ENCODE data around the gene DMTF1.
A peak's percentile ranks its signal among the peaks of the same experiment; 100 is the strongest.

DMTF1 gene

GRCh38 chr7:87217983-87218653, 65.9 kb downstream of the DMTF1 start:
- Histone ChIP-seq H3K27me3 (ENCODE audit: control insufficient read depth in 5 of 5, insufficient read depth in 4 of 5, low read length in 5 of 5) (no peaks in the 10 kb centered on the region), H3K9ac (ENCODE audit: low read length in 5 of 5) (peak overlapping the region; percentile 32 to 87 (median 71)), H3K4me1 (ENCODE audit: control insufficient read depth in 5 of 5, insufficient read depth in 5 of 5, low read length in 5 of 5) (peaks cover 6 to 57% (median 36%) of the 10 kb centered on the region in 5 donors), H3K4me3 (ENCODE audit: low read depth in 1 of 5, low read length in 5 of 5) (peak overlapping the region; percentile 90 to 98 (median 96)), H3K27ac (ENCODE audit: low read depth, low read length) (peak overlapping the region; percentile 88), H3K9me3 (ENCODE audit: control insufficient read depth in 5 of 5, low read length in 5 of 5) (no peaks in the 10 kb centered on the region), H3K36me3 (ENCODE audit: control insufficient read depth in 5 of 5, insufficient read depth in 5 of 5, low read length in 5 of 5) (no peaks in the 10 kb centered on the region)

GRCh38 chr7:87218796-87219544, 66.7 kb downstream of the DMTF1 start:
- Histone ChIP-seq H3K27me3 (ENCODE audit: control insufficient read depth in 5 of 5, insufficient read depth in 4 of 5, low read length in 5 of 5) (peaks cover 0 to 3% (median 0%) of the 10 kb centered on the region in 5 donors), H3K27ac (ENCODE audit: low read depth, low read length) (peak overlapping the region; percentile 88), H3K4me1 (ENCODE audit: control insufficient read depth in 5 of 5, insufficient read depth in 5 of 5, low read length in 5 of 5) (peaks cover 6 to 55% (median 36%) of the 10 kb centered on the region in 5 donors), H3K4me3 (ENCODE audit: low read depth in 1 of 5, low read length in 5 of 5) (peak overlapping the region; percentile 90 to 98 (median 96)), H3K36me3 (ENCODE audit: control insufficient read depth in 5 of 5, insufficient read depth in 5 of 5, low read length in 5 of 5) (no peaks in the 10 kb centered on the region), H3K9ac (ENCODE audit: low read length in 5 of 5) (peak overlapping the region; percentile 32 to 87 (median 80)), H3K9me3 (ENCODE audit: control insufficient read depth in 5 of 5, low read length in 5 of 5) (no peaks in the 10 kb centered on the region)

- H3K27me3 ChIP-seq (ENCODE audit: control insufficient read depth in 5 of 5, insufficient read depth in 4 of 5, low read length in 5 of 5) = peaks cover 0 to 3% (median 0%) of the 10 kb centered on the region in 5 donors
- H3K9ac ChIP-seq (ENCODE audit: low read length in 5 of 5) = peak within 1 kb of the TSS; percentile 32 to 87 (median 80)
- H3K9me3 ChIP-seq (ENCODE audit: control insufficient read depth in 5 of 5, low read length in 5 of 5) = no peaks in the 10 kb centered on the region
- peaks cover 6 to 49% (median 34%) of the 10 kb centered on the region in 5 donors for H3K4me1 ChIP-seq (ENCODE audit: control insufficient read depth in 5 of 5, insufficient read depth in 5 of 5, low read length in 5 of 5)
- peak within 1 kb of the TSS; percentile 88 for H3K27ac ChIP-seq (ENCODE audit: low read depth, low read length)
- peak within 1 kb of the TSS; percentile 90 to 98 (median 96) for H3K4me3 ChIP-seq (ENCODE audit: low read depth in 1 of 5, low read length in 5 of 5)
- H3K36me3 ChIP-seq (ENCODE audit: control insufficient read depth in 5 of 5, insufficient read depth in 5 of 5, low read length in 5 of 5) = no peaks in the 10 kb centered on the region
These were observed 67.3 kb downstream of the DMTF1 start, which contains the start of gene TMEM243 for GRCh38 chr7:87219545-87220025. TMEM243 (minus strand) TSS chr7:87219732; CDS start chr7:87219503, 229 bp downstream.

DNA sequence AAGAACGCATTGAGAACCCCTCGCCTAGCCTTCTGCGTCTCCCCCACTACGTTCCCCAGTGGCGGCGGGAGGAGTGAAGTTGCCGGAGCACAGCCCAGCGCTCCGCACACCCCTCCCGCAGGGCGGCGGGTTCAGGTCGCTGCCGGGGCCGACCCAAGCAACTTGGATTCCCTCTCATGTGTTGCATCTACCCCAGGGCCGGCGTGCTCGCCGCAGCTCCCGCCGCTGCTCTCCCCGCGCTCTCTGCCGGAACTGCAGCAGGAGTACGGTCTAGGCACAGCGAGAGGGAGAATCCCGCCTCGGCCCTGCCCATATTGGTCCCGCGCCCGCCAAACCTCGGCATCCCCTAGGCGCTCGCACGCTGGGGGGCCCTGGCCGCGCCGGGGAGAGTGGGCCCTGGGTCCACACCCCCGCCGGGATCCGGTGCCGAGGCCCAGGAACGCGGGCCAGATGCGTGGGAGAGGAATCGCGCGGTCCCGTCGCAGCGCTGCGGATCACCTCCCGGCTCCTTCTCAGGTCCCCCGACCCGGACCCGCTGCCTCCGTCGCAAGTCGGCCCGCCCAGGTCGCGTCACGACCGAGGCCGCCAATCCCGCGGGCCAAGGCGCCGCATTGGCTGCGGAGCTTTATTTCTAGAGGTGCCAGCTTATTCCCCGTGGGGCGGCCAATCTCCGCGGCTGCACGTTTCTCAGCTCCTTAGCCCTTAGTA, 67.9 kb downstream of the DMTF1 start:
- H3K9me3 ChIP-seq (ENCODE audit: control insufficient read depth in 5 of 5, low read length in 5 of 5) = no peaks in the 10 kb centered on the region
- peaks cover 0 to 3% (median 0%) of the 10 kb centered on the region in 5 donors for H3K27me3 ChIP-seq (ENCODE audit: control insufficient read depth in 5 of 5, insufficient read depth in 4 of 5, low read length in 5 of 5)
- peak overlapping the region; percentile 88 for H3K27ac ChIP-seq (ENCODE audit: low read depth, low read length)
- H3K4me1 ChIP-seq (ENCODE audit: control insufficient read depth in 5 of 5, insufficient read depth in 5 of 5, low read length in 5 of 5) = peaks cover 6 to 49% (median 34%) of the 10 kb centered on the region in 5 donors
- H3K4me3 ChIP-seq (ENCODE audit: low read depth in 1 of 5, low read length in 5 of 5) = peak overlapping the region; percentile 85 to 98 (median 96)
- H3K9ac ChIP-seq (ENCODE audit: low read length in 5 of 5) = peak overlapping the region; percentile 22 to 87 (median 80)
- H3K36me3 ChIP-seq (ENCODE audit: control insufficient read depth in 5 of 5, insufficient read depth in 5 of 5, low read length in 5 of 5) = no peaks in the 10 kb centered on the region

- Histone ChIP-seq H3K27ac (ENCODE audit: low read depth, low read length) (peak overlapping the region; percentile 88), H3K27me3 (ENCODE audit: control insufficient read depth in 5 of 5, insufficient read depth in 4 of 5, low read length in 5 of 5) (peaks cover 0 to 3% (median 0%) of the 10 kb centered on the region in 5 donors), H3K36me3 (ENCODE audit: control insufficient read depth in 5 of 5, insufficient read depth in 5 of 5, low read length in 5 of 5) (no peaks in the 10 kb centered on the region), H3K4me3 (ENCODE audit: low read depth in 1 of 5, low read length in 5 of 5) (peak overlapping the region; percentile 73 to 98 (median 96)), H3K9ac (ENCODE audit: low read length in 5 of 5) (peak overlapping the region; percentile 13 to 87 (median 80)), H3K9me3 (ENCODE audit: control insufficient read depth in 5 of 5, low read length in 5 of 5) (no peaks in the 10 kb centered on the region), H3K4me1 (ENCODE audit: control insufficient read depth in 5 of 5, insufficient read depth in 5 of 5, low read length in 5 of 5) (peaks cover 6 to 49% (median 34%) of the 10 kb centered on the region in 5 donors)
These were observed 68.5 kb downstream of the DMTF1 start for GRCh38 chr7:87220734-87221215.

GRCh38 chr7:87223666-87224065, 71.4 kb downstream of the DMTF1 start:
- H3K27ac ChIP-seq (ENCODE audit: low read depth, low read length) = no peak overlapping the region
- H3K9ac ChIP-seq (ENCODE audit: low read length in 5 of 5) = no peak overlapping the region
- H3K4me3 ChIP-seq (ENCODE audit: low read depth in 1 of 5, low read length in 5 of 5) = no peak overlapping the region
- no peaks in the 10 kb centered on the region for H3K36me3 ChIP-seq (ENCODE audit: control insufficient read depth in 5 of 5, insufficient read depth in 5 of 5, low read length in 5 of 5)
- H3K9me3 ChIP-seq (ENCODE audit: control insufficient read depth in 5 of 5, low read length in 5 of 5) = no peaks in the 10 kb centered on the region
- peaks cover 4 to 24% (median 11%) of the 10 kb centered on the region in 5 donors for H3K4me1 ChIP-seq (ENCODE audit: control insufficient read depth in 5 of 5, insufficient read depth in 5 of 5, low read length in 5 of 5)
- peaks cover 0 to 3% (median 0%) of the 10 kb centered on the region in 5 donors for H3K27me3 ChIP-seq (ENCODE audit: control insufficient read depth in 5 of 5, insufficient read depth in 4 of 5, low read length in 5 of 5)

GRCh38 chr7:87225696-87226095, 73.4 kb downstream of the DMTF1 start:
- Histone ChIP-seq H3K9ac (ENCODE audit: low read length in 5 of 5) (no peak overlapping the region), H3K4me1 (ENCODE audit: control insufficient read depth in 5 of 5, insufficient read depth in 5 of 5, low read length in 5 of 5) (peaks cover 2 to 7% (median 5%) of the 10 kb centered on the region in 5 donors), H3K27ac (ENCODE audit: low read depth, low read length) (no peak overlapping the region), H3K27me3 (ENCODE audit: control insufficient read depth in 5 of 5, insufficient read depth in 4 of 5, low read length in 5 of 5) (peaks cover 0 to 3% (median 0%) of the 10 kb centered on the region in 5 donors), H3K4me3 (ENCODE audit: low read depth in 1 of 5, low read length in 5 of 5) (no peak overlapping the region), H3K36me3 (ENCODE audit: control insufficient read depth in 5 of 5, insufficient read depth in 5 of 5, low read length in 5 of 5) (no peaks in the 10 kb centered on the region), H3K9me3 (ENCODE audit: control insufficient read depth in 5 of 5, low read length in 5 of 5) (peaks cover 0 to under 1% (median 0%) of the 10 kb centered on the region in 5 donors)

GRCh38 chr7:87226495-87226894, 74.2 kb downstream of the DMTF1 start:
- Histone ChIP-seq H3K27ac (ENCODE audit: low read depth, low read length) (no peak overlapping the region), H3K36me3 (ENCODE audit: control insufficient read depth in 5 of 5, insufficient read depth in 5 of 5, low read length in 5 of 5) (no peaks in the 10 kb centered on the region), H3K9me3 (ENCODE audit: control insufficient read depth in 5 of 5, low read length in 5 of 5) (peaks cover 0 to 3% (median 0%) of the 10 kb centered on the region in 5 donors), H3K4me1 (ENCODE audit: control insufficient read depth in 5 of 5, insufficient read depth in 5 of 5, low read length in 5 of 5) (peaks cover 0 to 7% (median 5%) of the 10 kb centered on the region in 5 donors), H3K27me3 (ENCODE audit: control insufficient read depth in 5 of 5, insufficient read depth in 4 of 5, low read length in 5 of 5) (peaks cover 0 to 3% (median 0%) of the 10 kb centered on the region in 5 donors), H3K9ac (ENCODE audit: low read length in 5 of 5) (no peak overlapping the region), H3K4me3 (ENCODE audit: low read depth in 1 of 5, low read length in 5 of 5) (no peak overlapping the region)

GRCh38 chr7:87231258-87231657, 79.0 kb downstream of the DMTF1 start:
- H3K4me3 ChIP-seq (ENCODE audit: low read depth in 1 of 5, low read length in 5 of 5) = no peak overlapping the region
- no peak overlapping the region for H3K9ac ChIP-seq (ENCODE audit: low read length in 5 of 5)
- peaks cover 0 to 12% (median 5%) of the 10 kb centered on the region in 5 donors for H3K4me1 ChIP-seq (ENCODE audit: control insufficient read depth in 5 of 5, insufficient read depth in 5 of 5, low read length in 5 of 5)
- H3K36me3 ChIP-seq (ENCODE audit: control insufficient read depth in 5 of 5, insufficient read depth in 5 of 5, low read length in 5 of 5) = no peaks in the 10 kb centered on the region
- H3K9me3 ChIP-seq (ENCODE audit: control insufficient read depth in 5 of 5, low read length in 5 of 5) = peaks cover 0 to 3% (median 0%) of the 10 kb centered on the region in 5 donors
- H3K27ac ChIP-seq (ENCODE audit: low read depth, low read length) = no peak overlapping the region
- no peaks in the 10 kb centered on the region for H3K27me3 ChIP-seq (ENCODE audit: control insufficient read depth in 5 of 5, insufficient read depth in 4 of 5, low read length in 5 of 5)
